GM18951 (cell line): Measurements from ENCODE around the gene OR52K2.
"Not testable (repeated sequence)": the region's sequence is repeated elsewhere in the genome, so short reads cannot be mapped to it uniquely, and the experiment has no call there.

ENCODE experiments used
- POLR2A ChIP-seq: IDR thresholded peaks from 4 replicates; pipeline ENCODE4 v1.6.1; 2011; ENCODE audit warnings: mild to moderate bottlenecking; ENCODE audit not compliant: insufficient read length, insufficient read depth; ENCODE audit errors: extremely low read depth
- in situ Hi-C: fragments of 300-500 bp; cut with MboI; formaldehyde crosslinking; loops from one replicate; pipeline ENCODE4 v1.12.0; 2022; ENCODE audit warnings: low sequenced_read_pairs, mixed read lengths, inconsistent platforms; ENCODE audit not compliant: unreplicated experiment

Gene OR52K2

DNA sequence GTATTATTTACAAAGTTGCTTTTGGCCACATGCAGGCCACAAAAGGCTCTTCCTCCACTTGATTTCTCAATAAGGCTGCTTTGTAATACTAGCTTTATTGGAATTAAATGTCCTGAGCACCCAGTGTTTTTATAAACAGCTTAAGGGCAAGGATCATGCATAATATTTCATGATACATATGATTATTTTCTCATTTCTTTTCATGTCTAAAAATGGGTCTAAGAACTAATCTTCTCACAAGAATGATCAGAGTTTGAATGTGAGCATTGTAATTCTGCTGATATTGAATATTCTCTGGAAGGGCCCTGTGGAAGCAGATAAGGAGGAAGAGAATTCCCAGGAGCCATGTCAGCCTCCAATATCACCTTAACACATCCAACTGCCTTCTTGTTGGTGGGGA lies at the start of gene OR52K2:
Gene OR52K2, plus strand, starts transcription at position 301 of the 400 bp plus-strand sequence. Its CDS starts 45 bp downstream, at position 346.
- TF ChIP-seq POLR2A = no peak
- in situ Hi-C loops = no loop called here

DNA sequence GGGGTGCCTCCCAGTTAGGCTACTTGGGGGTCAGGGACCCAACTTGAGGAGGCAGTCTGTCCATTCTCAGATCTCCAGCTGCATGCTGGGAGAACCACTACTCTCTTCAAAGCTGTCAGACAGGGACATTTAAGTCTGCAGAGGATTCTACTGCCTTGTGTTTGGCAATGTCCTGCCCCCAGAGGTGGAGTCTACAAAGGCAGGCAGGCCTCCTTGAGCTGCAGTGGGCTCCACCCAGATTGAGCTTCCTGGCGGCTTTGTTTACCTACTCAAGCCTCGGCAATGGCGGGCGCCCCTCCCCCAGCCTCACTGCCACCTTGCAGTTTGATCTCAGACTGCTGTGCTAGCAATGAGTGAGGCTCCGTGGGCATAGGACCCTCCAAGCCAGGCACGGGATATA lies 42.9 kb upstream of the OR52K2 start:
- in situ Hi-C loops = not testable (repeated sequence)

DNA sequence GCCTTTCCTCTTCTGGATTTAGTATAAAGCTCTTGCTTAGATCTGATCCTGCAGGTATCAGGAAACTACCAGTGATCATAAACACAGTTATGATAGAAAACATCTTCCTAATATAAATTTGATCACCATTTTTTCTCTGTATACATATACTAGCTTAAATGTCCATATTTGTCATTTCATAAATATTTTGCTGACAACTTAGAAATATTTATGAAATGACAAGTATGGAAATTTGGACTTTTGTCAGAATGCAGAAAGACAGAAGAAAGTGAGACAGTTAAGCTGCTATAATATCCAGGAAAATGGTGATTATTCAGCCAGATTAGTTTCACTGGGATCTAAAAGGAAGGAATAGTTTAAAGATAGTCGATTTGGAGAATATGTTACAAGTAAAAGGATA lies 32.8 kb upstream of the OR52K2 start:
- no peak for TF ChIP-seq POLR2A
- in situ Hi-C loops = no loop called here

DNA sequence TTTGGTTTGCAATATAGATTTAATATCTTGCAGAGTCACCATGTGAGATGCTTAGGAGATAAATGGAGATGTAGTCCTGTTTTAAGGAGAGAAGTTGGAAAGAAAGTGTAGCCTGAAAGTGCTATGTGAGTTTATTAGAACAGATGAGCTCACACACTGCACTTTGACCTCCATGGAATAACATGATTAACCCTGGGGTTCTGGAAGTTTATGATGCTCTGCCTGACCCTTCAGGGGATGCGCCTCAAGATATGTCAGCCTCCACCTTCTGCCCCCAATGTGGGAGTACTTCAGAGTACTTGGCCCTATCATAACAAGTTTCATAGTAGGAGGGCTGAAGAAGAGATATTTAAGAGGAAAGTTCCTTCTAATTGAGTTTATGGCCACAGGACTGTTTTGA lies 32.3 kb upstream of the OR52K2 start:
- in situ Hi-C loops = no loop called here
- no peak for TF ChIP-seq POLR2A

DNA sequence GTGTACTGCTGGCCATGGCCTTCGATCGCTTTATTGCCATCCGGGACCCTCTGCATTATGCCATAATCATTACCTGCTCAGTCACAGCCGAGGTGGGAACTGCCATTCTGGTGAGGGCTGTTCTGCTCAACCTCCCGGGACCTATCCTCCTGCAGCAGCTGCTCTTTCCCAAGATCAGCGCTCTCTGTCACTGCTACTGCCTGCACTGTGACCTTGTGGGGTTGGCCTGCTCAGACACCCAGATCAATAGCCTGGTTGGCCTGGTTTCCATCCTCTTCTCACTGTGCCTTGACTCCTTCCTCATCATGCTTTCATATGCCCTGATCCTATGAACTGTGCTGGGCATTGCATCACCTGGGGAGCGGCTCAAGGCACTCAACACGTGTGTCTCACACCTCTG lies 30.7 kb upstream of the OR52K2 start:
- no peak for TF ChIP-seq POLR2A
- in situ Hi-C loops = no loop called here

DNA sequence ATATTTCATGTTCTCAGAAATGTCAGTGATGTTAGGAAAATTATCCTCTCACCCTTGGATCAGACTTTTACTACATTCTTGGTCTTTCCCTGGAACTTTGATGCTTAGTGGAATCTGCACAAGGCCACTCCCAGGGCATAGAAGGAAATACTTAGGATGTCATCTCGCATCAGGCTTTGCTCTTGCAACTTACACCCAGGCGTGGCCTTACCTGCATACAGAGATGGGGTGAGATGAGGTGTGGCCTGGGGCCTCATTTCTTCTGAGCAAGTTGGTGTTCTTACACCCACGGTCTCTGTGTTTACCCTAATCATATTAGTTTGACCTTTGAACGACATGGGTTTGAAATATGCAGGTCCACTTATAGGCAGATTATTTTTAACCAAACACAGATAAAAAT lies 19.0 kb upstream of the OR52K2 start:
- TF ChIP-seq POLR2A = no peak
- in situ Hi-C loops = no loop called here

DNA sequence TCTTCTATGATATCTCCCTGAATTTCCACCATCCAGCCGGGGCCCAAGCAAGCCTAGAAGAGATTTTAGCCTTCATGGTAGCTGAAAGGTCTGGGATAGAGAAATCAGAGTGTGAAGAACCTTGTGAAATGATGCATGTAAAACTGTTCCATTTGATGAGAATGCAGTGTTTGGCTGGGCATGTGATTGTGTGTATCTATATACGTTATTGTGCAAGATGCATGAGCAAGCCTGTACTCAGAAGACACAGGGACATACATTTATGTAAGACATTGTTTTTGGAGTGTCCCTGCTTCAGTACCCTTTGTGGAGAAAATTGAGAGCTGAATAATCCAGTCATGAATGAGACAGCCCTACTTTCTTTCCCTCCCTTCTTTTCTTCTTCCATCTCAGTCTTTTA lies 15.2 kb upstream of the OR52K2 start:
- in situ Hi-C loops = no loop called here
- no peak for TF ChIP-seq POLR2A

DNA sequence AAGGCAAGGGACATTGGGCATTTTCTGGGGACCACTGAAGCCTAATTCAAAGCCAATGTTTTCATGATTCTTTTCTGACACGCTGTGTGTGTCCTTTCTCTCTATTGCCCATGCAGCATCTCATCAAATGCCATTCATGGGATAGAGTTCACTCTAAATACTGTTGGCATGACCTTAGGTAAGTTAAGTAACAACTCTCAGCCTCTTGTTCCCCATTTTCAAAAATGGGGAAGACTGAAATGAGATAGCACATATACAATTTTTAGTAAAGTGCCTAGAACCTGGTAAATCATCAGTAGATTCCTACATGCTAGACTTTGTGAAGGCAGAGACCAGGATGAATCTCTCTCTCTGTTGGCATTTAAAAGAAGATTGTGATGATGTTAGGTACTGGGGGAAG lies 12.7 kb upstream of the OR52K2 start:
- no peak for TF ChIP-seq POLR2A

DNA sequence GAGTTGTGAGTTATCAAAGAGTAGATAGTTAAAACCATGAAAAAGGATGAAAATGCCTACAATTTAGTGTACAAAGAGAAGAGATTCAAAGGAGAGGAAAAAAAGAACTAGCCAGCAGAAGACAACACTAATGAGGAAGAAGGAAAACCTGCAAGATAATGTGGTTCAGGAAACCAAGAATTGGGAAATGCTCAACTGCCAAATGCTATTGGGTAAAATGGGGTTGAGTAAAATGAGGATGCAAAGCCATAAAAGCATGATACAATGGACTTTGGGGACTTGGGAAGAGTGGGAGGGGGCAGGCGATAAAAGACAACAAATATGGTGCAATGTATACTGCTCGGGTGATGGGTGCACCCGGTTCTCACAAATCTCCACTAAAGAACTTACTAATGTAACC lies 7.6 kb upstream of the OR52K2 start:
- in situ Hi-C loops = no loop called here

More for the DNA sequence above, 12.7 kb upstream of the OR52K2 start:
- in situ Hi-C loops = no loop called here

DNA sequence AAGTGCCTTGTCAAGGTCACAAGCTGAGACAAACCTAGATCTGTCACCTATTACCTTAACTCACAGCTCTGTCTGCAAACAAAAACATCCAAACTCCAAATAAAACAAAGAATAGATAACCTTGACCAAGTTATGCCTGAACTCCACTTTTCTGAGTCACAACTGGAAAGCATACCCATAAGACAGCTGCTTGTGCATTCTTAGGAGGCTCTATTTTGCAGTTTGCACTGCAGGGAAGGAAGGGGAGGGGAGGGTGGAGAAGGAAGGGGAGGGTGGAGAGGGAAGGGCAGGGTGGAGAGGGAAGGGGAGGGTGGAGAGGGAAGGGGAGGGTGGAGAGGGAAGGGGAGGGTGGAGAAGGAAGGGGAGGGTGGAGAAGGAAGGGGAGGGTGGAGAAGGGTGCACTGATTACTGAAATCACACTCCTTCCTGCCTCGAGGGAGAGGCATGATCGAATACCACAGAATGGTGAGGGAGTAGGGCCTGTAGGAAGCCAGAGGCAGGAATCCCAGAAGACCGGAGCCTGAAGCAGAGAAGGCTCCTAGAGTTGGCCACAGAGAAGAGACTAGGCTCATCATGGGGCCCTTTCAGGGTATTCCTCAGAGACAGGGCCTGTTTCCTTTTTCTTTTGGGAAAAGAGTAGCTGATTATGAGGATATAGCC lies 5.7 kb upstream of the OR52K2 start:
- in situ Hi-C loops = no loop called here
- no peak for TF ChIP-seq POLR2A

More for the DNA sequence above, 7.6 kb upstream of the OR52K2 start:
- no peak for TF ChIP-seq POLR2A

DNA sequence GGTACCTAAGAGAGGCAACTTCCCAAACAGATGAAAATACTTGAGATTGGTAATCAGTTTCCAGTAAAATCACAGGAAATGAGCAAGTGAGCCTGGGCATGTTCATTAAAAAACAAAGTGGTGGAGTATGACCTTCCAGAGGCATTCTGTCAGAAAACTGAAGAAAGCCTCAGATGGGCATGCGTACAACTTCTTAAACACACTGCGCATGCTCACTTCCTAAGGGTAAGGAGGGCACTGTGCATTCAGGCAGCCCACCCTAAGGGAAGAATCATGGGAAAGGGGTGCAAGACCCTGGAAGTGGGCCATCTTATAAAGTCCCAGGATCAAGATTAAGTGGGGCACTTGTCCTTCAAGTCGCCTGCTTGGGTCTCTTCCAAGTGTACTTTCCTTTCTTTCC lies 4.0 kb downstream of the OR52K2 start:
- in situ Hi-C loops = no loop called here
- TF ChIP-seq POLR2A = no peak

DNA sequence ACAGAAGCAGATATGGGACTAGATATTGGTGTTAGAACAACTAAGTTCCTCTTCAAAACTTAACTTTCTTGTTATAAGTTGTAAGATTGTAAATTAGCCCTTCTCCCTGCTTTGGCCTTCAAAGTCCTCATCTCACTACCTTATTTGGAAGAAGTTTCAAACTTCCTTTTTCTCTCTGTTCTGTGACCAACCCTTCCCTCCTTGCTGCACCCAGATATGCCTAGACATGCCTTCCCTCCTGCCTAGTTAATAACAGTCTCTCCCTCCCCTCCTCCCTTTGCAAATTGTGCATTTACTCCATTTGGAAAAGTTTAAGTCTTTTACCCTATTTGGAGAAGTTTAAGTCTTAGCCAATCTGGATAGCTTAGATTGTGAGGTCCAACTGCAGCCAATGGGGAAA lies 4.9 kb downstream of the OR52K2 start:
- TF ChIP-seq POLR2A = no peak
- in situ Hi-C loops = no loop called here

DNA sequence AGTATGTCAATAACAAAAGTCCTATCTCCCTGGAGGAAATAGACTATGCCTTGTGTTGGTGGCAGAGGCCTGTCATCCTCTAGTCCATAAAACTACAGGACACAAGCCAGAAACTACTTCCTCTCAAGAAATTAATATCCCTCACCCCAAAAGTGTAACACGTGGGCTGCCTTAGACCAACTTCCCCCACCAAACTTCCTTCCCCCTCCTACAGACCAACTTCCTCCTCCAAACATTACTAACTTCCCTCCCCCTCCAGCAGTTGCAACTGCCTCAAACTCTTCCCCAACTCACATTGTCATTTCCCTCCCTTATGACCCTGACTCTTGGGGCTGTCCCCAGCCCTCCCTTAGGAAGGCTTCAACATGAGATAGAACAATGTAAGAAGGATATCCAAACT lies 6.3 kb downstream of the OR52K2 start:
- in situ Hi-C loops = no loop called here
- TF ChIP-seq POLR2A = no peak

DNA sequence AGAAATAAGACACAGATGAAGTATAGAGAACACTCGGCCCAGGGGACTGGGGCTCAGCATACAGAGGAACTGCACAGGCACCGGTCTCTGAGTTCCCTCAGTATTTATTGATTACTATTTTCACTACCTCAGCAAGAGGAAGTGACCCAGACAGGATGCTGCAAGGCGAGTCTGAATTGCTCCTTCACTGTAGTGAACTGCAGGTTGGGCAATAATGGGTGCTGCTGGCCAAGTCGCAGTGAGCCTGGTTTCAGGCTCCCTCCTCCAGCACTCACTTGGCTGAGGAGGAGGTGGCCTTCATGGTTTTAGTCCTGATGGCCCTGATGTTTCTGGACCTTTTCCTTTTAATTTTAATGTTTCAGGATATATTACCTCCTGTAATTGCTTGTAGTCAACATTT lies 10.4 kb downstream of the OR52K2 start:
- in situ Hi-C loops = no loop called here
- TF ChIP-seq POLR2A = no peak

DNA sequence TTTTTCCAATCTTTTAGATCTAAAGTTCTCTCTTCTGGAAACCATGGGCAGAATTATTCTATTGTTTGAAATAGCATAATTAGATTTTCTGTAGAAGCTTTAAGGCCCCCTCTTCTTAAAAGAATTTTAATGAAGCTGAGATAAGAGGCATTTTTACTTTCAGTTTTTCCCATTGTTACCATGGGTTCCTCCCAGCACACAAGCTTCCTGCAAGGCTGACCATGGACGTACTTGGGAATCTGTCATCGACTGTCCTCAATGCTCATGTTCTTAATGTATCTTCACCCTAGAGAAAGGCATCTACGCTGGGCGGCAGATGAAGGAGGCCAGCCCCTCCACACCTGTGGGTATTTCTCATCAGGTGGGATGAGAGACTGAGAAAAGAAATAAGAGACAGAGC lies 11.1 kb downstream of the OR52K2 start:
- no peak for TF ChIP-seq POLR2A
- in situ Hi-C loops = no loop called here
